ENCODE data around the gene CHRNA3. TPM values are rescaled to one million over a fixed set of nuclear protein-coding genes. Genes with fewer than 3 reads are reported as not detected.

Gene CHRNA3
- total RNA-seq, 2 donors from 2014 or later, result not detected

DNA sequence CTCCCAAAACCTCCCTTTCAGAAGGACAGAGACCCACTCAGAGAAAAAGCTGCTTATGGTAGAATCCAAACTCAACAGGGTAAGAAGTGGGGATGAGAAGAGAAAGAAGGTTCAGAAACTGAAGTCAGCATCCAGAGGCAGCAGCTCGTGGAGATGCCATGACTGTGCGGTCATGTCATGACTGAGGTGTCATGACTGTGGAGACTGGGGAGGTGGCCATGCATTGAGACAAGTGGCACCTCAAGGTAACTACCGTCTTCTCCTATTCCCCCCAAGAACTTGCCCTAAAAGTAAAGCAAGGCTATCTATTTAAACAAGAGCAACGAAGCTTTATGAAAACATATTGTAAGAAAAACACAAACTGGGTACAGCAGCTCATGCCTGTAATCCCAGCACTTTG lies 15.1 kb downstream of the CHRNA3 start:
- Histone ChIP-seq H3K27me3 (replicated peaks; ENCODE audit: insufficient read depth) (no peaks in the 10 kb centered on the region), H3K4me1 (ENCODE audit: control insufficient read depth in 1 of 2, low read depth in 2 of 2) (no peaks in the 10 kb centered on the region), H3K36me3 (no peaks in the 10 kb centered on the region), H3K9me3 (no peaks in the 10 kb centered on the region), H3K27ac (no peak overlapping the region), H3K4me3 (no peak overlapping the region)
- TF ChIP-seq, protein P1, sequence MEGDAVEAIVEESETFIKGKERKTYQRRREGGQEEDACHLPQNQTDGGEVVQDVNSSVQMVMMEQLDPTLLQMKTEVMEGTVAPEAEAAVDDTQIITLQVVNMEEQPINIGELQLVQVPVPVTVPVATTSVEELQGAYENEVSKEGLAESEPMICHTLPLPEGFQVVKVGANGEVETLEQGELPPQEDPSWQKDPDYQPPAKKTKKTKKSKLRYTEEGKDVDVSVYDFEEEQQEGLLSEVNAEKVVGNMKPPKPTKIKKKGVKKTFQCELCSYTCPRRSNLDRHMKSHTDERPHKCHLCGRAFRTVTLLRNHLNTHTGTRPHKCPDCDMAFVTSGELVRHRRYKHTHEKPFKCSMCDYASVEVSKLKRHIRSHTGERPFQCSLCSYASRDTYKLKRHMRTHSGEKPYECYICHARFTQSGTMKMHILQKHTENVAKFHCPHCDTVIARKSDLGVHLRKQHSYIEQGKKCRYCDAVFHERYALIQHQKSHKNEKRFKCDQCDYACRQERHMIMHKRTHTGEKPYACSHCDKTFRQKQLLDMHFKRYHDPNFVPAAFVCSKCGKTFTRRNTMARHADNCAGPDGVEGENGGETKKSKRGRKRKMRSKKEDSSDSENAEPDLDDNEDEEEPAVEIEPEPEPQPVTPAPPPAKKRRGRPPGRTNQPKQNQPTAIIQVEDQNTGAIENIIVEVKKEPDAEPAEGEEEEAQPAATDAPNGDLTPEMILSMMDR (IDR thresholded peaks at IDR 0.05), result no peak
- DNase-seq (ENCODE audit: low spot score) (no peak), ATAC-seq (ENCODE audit: insufficient number of reproducible peaks, low FRiP score, low read depth) (no peak)

DNA sequence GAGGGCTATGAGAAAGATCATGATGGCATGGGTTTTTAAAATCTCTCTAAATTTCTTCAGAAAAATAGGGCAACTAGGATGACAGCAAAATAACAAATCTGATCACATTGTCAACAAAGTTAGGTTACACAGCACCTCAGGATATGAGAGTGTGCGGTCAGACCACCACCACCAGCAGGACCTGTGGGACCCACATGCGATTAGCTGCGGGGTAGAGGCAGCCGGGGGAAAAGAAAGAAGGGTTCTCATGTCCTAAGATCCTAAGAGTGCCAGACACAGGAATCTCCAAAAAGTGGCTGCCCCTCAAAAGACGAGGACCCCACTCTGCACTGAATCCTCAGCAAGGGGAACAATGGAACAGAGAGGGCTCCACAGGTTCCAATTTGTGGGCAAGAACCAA lies 15.6 kb downstream of the CHRNA3 start:
- no peaks in the 10 kb centered on the region for H3K9me3 ChIP-seq
- H3K4me3 ChIP-seq, result no peak overlapping the region
- H3K27ac ChIP-seq, result no peak overlapping the region
- no peaks in the 10 kb centered on the region for H3K36me3 ChIP-seq
- H3K27me3 ChIP-seq (replicated peaks; ENCODE audit: insufficient read depth), result no peaks in the 10 kb centered on the region
- TF ChIP-seq, protein P1 (IDR thresholded peaks at IDR 0.05), result no peak
- DNase-seq (ENCODE audit: low spot score), result no peak
- no peak for ATAC-seq (ENCODE audit: insufficient number of reproducible peaks, low FRiP score, low read depth)
- no peaks in the 10 kb centered on the region for H3K4me1 ChIP-seq (ENCODE audit: control insufficient read depth in 1 of 2, low read depth in 2 of 2)

DNA sequence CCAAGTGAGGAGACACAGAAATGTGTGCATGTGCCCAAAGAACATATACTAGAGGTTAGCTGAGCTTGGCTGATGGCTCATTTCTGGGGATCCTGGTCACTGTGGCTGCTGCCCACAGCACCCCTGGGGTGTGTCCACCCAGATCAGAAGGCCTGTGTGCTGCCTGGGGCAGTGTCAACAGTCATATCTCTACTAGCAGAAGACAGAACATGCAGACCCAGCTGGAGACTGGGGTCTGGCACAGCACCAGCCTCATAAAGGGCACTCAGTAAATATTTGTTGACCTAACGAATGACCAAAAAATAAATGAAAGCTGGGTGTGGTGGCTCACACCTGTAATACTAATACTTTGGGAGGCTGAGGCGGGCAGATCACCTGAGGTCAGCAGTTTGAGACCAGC lies 16.4 kb downstream of the CHRNA3 start:
- no peak for ATAC-seq (ENCODE audit: insufficient number of reproducible peaks, low FRiP score, low read depth)
- TF ChIP-seq, protein P1 (IDR thresholded peaks at IDR 0.05), result no peak
- H3K4me1 ChIP-seq (ENCODE audit: control insufficient read depth in 1 of 2, low read depth in 2 of 2), result no peaks in the 10 kb centered on the region
- H3K4me3 ChIP-seq, result no peak overlapping the region
- H3K27me3 ChIP-seq (replicated peaks; ENCODE audit: insufficient read depth), result no peaks in the 10 kb centered on the region
- H3K27ac ChIP-seq, result no peak overlapping the region
- DNase-seq (ENCODE audit: low spot score), result no peak
- H3K36me3 ChIP-seq, result no peaks in the 10 kb centered on the region
- H3K9me3 ChIP-seq, result no peaks in the 10 kb centered on the region

DNA sequence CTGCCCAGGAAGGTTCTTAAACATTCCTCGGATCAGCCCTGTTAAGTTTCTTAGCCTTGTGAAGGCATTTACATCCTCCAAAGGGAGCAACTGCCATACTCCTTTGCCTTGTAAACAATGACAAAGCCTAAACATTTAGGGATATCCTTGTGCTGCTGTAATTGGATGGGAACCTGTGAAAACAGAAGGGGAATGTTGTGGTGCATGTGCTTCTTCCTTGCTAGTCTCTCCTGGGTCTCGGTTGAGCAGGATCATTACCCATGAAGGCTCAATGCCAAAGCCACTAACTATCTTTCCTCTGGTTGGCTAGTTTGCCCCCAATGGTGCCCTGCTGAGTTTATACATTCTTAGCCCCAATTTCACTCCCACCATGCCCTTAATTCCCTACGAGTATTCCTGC lies 17.3 kb downstream of the CHRNA3 start:
- no peaks in the 10 kb centered on the region for H3K9me3 ChIP-seq
- DNase-seq (ENCODE audit: low spot score) (no peak), ATAC-seq (ENCODE audit: insufficient number of reproducible peaks, low FRiP score, low read depth) (no peak)
- H3K4me1 ChIP-seq (ENCODE audit: control insufficient read depth in 1 of 2, low read depth in 2 of 2), result no peaks in the 10 kb centered on the region
- no peaks in the 10 kb centered on the region for H3K36me3 ChIP-seq
- H3K4me3 ChIP-seq, result no peak overlapping the region
- no peak overlapping the region for H3K27ac ChIP-seq
- no peaks in the 10 kb centered on the region for H3K27me3 ChIP-seq (replicated peaks; ENCODE audit: insufficient read depth)
- TF ChIP-seq, protein P1 (IDR thresholded peaks at IDR 0.05), result no peak

DNA sequence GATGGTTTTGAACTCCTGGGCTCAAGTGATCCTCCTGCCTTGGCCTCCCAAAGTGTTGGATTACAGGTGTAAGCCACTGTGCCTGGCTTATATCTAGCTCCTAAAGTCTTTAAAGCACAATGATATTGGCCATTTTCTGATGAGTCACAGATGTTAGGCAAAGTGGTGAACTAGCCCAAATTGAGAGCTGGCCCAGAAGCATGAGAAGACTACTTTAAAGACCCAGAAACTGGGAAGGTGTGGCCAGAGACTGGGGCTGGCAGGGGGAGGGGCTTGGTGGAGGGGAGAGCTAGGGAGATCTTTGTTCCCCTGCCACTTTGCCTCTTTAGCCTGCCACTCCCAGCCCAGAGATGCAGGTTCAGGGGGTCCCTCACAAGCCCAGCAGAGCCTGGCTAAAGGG lies 21.6 kb downstream of the CHRNA3 start:
- H3K9me3 ChIP-seq, result no peaks in the 10 kb centered on the region
- H3K4me3 ChIP-seq, result no peak overlapping the region
- TF ChIP-seq, protein P1 (IDR thresholded peaks at IDR 0.05), result no peak
- no peaks in the 10 kb centered on the region for H3K27me3 ChIP-seq (replicated peaks; ENCODE audit: insufficient read depth)
- H3K36me3 ChIP-seq, result no peaks in the 10 kb centered on the region
- H3K27ac ChIP-seq, result no peak overlapping the region
- no peaks in the 10 kb centered on the region for H3K4me1 ChIP-seq (ENCODE audit: control insufficient read depth in 1 of 2, low read depth in 2 of 2)
- ATAC-seq (ENCODE audit: insufficient number of reproducible peaks, low FRiP score, low read depth) (no peak), DNase-seq (ENCODE audit: low spot score) (no peak)
